A549 (cell line): ENCODE results near the gene PASK.

Source experiments
- CHD4 ChIP-seq: fragments of 200-600 bp; sonication (generic); IDR thresholded peaks from 2 replicates; pipeline ENCODE4 v1.6.1; 2016; ENCODE audit warnings: antibody characterized with exemption, mild to moderate bottlenecking, borderline replicate concordance
- HMGXB4 ChIP-seq: fragments of 250-450 bp; sonication (Bioruptor Pico); IDR thresholded peaks from 2 replicates; pipeline ENCODE4 v1.5.0; 2021; ENCODE audit warnings: mild to moderate bottlenecking, moderate library complexity, borderline replicate concordance
- MAX ChIP-seq: IDR thresholded peaks from 2 replicates; pipeline ENCODE4 v1.6.1; 2012
- NR3C1 ChIP-seq: fragments of >200 bp; sonication (Bioruptor Twin); formaldehyde crosslinking; IDR thresholded peaks from 3 replicates; pipeline ENCODE4 v1.6.1; 2017
- POLR2A ChIP-seq: IDR thresholded peaks from 2 replicates; pipeline ENCODE4 v1.6.1; 2012; ENCODE audit warnings: mild to moderate bottlenecking, low read length
- RAD21 ChIP-seq, 2 experiments: fragments of >200 bp in 1 of 2; sonication (Bioruptor Twin) in 1 of 2; formaldehyde crosslinking in 1 of 2; IDR thresholded peaks in 1 of 2; conservative IDR thresholded peaks in 1 of 2; 2 replicates in 1 of 2; 3 replicates in 1 of 2; pipeline ENCODE4 v1.6.1; 2012 to 2018; ENCODE audit warnings: inconsistent platforms in 1 of 2
- RCOR1 ChIP-seq: fragments of 150-350 bp; IDR thresholded peaks from 2 replicates; pipeline ENCODE4 v1.6.1; 2014; ENCODE audit warnings: antibody characterized with exemption, low read length, low read depth
- REST ChIP-seq: fragments of 200-600 bp; sonication (generic); IDR thresholded peaks from 2 replicates; pipeline ENCODE4 v1.6.1; 2016; ENCODE audit warnings: antibody characterized with exemption, mild to moderate bottlenecking, moderate library complexity
- SMC3 ChIP-seq: fragments of >200 bp; sonication (Bioruptor Twin); formaldehyde crosslinking; IDR thresholded peaks from 3 replicates; pipeline ENCODE4 v1.6.1; 2018; ENCODE audit warnings: inconsistent platforms
- ZFP36 ChIP-seq: fragments of 450-650 bp; IDR thresholded peaks from 2 replicates; pipeline ENCODE4 v1.6.1; 2014; ENCODE audit warnings: borderline replicate concordance; ENCODE audit not compliant: partially characterized antibody
- TF ChIP-seq, protein P1 (sequence below): fragments of >200 bp; sonication (Bioruptor Twin); formaldehyde crosslinking; IDR thresholded peaks from 3 replicates; pipeline ENCODE4 v1.5.1; 2016
- TF ChIP-seq, protein P2 (sequence below): fragments of 450-650 bp; IDR thresholded peaks from 2 replicates; pipeline ENCODE4 v1.6.1; 2014; ENCODE audit warnings: antibody characterized with exemption

DNA sequence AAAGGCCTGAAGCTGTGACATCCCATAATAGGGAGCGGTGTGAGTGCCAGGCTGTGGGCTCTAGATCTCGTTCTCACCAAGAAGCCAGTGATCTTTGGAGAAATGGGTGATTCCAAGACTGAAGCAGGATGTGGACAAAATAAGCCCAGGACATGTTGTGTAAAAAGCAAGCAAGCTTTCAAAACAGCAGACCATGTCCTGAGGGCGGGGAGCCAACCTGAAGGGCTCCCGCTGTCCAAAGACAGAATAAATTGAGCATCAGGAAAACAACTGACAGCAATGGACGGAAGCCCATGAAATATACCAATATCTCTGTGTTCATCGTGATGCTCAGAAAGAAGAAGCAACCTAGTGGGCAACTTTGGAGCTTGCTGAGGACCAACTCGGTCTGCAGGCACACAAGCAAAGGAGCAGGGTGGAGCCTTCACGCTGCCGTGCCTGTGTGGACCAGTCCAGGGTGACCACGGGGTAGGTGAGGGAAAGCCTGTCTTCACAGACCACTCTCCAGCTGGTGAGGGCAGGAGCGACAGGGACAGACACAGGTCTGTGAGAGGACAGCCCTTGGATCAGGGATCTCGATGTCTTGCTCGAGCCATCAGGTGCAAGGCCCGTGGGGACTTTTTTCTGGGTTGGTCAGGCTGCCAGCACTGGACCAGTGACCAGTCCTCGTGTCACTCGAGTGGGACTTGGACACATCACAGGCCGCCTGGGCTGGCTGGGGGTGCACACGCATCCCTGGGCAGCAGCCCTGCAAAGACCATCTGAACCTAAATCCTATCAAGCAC lies 68.7 kb downstream of the PASK start:
- no peak for TF ChIP-seq MAX
- no peak for TF ChIP-seq POLR2A
- no peak for TF ChIP-seq CHD4
- TF ChIP-seq, protein P1, sequence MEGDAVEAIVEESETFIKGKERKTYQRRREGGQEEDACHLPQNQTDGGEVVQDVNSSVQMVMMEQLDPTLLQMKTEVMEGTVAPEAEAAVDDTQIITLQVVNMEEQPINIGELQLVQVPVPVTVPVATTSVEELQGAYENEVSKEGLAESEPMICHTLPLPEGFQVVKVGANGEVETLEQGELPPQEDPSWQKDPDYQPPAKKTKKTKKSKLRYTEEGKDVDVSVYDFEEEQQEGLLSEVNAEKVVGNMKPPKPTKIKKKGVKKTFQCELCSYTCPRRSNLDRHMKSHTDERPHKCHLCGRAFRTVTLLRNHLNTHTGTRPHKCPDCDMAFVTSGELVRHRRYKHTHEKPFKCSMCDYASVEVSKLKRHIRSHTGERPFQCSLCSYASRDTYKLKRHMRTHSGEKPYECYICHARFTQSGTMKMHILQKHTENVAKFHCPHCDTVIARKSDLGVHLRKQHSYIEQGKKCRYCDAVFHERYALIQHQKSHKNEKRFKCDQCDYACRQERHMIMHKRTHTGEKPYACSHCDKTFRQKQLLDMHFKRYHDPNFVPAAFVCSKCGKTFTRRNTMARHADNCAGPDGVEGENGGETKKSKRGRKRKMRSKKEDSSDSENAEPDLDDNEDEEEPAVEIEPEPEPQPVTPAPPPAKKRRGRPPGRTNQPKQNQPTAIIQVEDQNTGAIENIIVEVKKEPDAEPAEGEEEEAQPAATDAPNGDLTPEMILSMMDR: no peak
- no peak for TF ChIP-seq REST
- no peak for TF ChIP-seq ZFP36
- TF ChIP-seq SMC3: no peak
- TF ChIP-seq, protein P2, sequence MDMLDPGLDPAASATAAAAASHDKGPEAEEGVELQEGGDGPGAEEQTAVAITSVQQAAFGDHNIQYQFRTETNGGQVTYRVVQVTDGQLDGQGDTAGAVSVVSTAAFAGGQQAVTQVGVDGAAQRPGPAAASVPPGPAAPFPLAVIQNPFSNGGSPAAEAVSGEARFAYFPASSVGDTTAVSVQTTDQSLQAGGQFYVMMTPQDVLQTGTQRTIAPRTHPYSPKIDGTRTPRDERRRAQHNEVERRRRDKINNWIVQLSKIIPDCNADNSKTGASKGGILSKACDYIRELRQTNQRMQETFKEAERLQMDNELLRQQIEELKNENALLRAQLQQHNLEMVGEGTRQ: no peak
- no peak for TF ChIP-seq NR3C1
- TF ChIP-seq RCOR1: no peak
- TF ChIP-seq HMGXB4: no peak
- no peak for TF ChIP-seq RAD21 (conservative IDR thresholded peaks at IDR 0.05 in 1 of 2, IDR thresholded peaks at IDR 0.05 in 1 of 2)
